ENCODE data around the gene PLEKHJ1.

Gene PLEKHJ1

GRCh38 chr19:2249010-2249866, 13.1 kb upstream of the PLEKHJ1 start, which contains the start of gene AMH:
Gene AMH (plus strand): TSS chr19:2249323. CDS start chr19:2249333, 10 bp downstream.
- DNase-seq: no peak

GRCh38 chr19:2248136-2249009, 12.2 kb upstream of the PLEKHJ1 start:
- DNase-seq: no peak

- no peak for DNase-seq
Observed at GRCh38 chr19:2247433-2248101, 11.4 kb upstream of the PLEKHJ1 start.

- DNase-seq: no peak
Observed at GRCh38 chr19:2246801-2247361, 10.8 kb upstream of the PLEKHJ1 start.

- DNase-seq: no peak
Observed at GRCh38 chr19:2246014-2246620, 10.0 kb upstream of the PLEKHJ1 start.

- no peak for DNase-seq
Observed at GRCh38 chr19:2245273-2245672, 9.1 kb upstream of the PLEKHJ1 start.

GRCh38 chr19:2244486-2244885, 8.4 kb upstream of the PLEKHJ1 start:
- no peak for DNase-seq

GRCh38 chr19:2244125-2244411, 7.9 kb upstream of the PLEKHJ1 start:
- no peak for DNase-seq

GRCh38 chr19:2243274-2244124, 7.4 kb upstream of the PLEKHJ1 start:
- no peak for DNase-seq

- DNase-seq: no peak
Observed at GRCh38 chr19:2242816-2243215, 6.7 kb upstream of the PLEKHJ1 start.

GRCh38 chr19:2242092-2242537, 6.0 kb upstream of the PLEKHJ1 start:
- DNase-seq: no peak

- DNase-seq: no peak
Observed at GRCh38 chr19:2240881-2241760, 5.0 kb upstream of the PLEKHJ1 start.

- no peak for DNase-seq
Observed at GRCh38 chr19:2239771-2240770, 3.9 kb upstream of the PLEKHJ1 start.

GRCh38 chr19:2239173-2239572, 3.0 kb upstream of the PLEKHJ1 start:
- DNase-seq: no peak

GRCh38 chr19:2237869-2238153, 1.7 kb upstream of the PLEKHJ1 start:
- DNase-seq: no peak

GRCh38 chr19:2237051-2237868, 1.1 kb upstream of the PLEKHJ1 start:
- no peak for DNase-seq

GRCh38 chr19:2236064-2236313, 140 bp downstream of the PLEKHJ1 start:
- DNase-seq: no peak

GRCh38 chr19:2235381-2236063, 607 bp downstream of the PLEKHJ1 start:
- no peak for DNase-seq

All from activated CD4-positive, CD25-positive, alpha-beta regulatory T cell (primary cell).